HepG2 (cell line): Measurements from ENCODE around the gene NEK6. TPM values are rescaled to one million over a fixed set of nuclear protein-coding genes. Genes with fewer than 3 reads are reported as not detected.

Experiments used
- AHR ChIP-seq: IDR thresholded peaks from 2 replicates; pipeline ENCODE4 v1.6.1; 2018; ENCODE audit warnings: missing genetic modification reagents, missing compliant biosample characterization
- CBX5 ChIP-seq: sonication (generic); formaldehyde crosslinking; IDR thresholded peaks from 2 replicates; pipeline ENCODE4 v1.4.0; 2020; ENCODE audit warnings: missing genetic modification reagents, borderline replicate concordance
- CCAR2 ChIP-seq: fragments of 200-400 bp; formaldehyde crosslinking; optimal IDR thresholded peaks from 2 replicates; pipeline ENCODE3; 2018; ENCODE audit warnings: low read depth, mild to moderate bottlenecking, low read length, moderate library complexity
- FOXA3 ChIP-seq: IDR thresholded peaks from 2 replicates; pipeline ENCODE4 v1.6.1; 2016; ENCODE audit warnings: missing genetic modification reagents, missing compliant biosample characterization
- KLF11 ChIP-seq: IDR thresholded peaks from 2 replicates; pipeline ENCODE4 v1.6.1; 2016; ENCODE audit warnings: missing compliant biosample characterization
- POLR2G ChIP-seq: fragments of 200-400 bp; formaldehyde crosslinking; IDR thresholded peaks from 2 replicates; pipeline ENCODE4 v1.6.1; 2018; ENCODE audit warnings: mild to moderate bottlenecking, low read depth, low read length, moderate library complexity
- SYNCRIP ChIP-seq: fragments of 200-400 bp; formaldehyde crosslinking; IDR thresholded peaks from 2 replicates; pipeline ENCODE4 v1.6.1; 2018; ENCODE audit warnings: mild to moderate bottlenecking, low read depth, low read length; ENCODE audit not compliant: insufficient read depth
- TAF15 ChIP-seq: fragments of 200-400 bp; formaldehyde crosslinking; IDR thresholded peaks from one replicate; pipeline ENCODE4 v1.6.1; 2018; ENCODE audit warnings: mild to moderate bottlenecking, low read depth, low read length; ENCODE audit not compliant: poor library complexity, severe bottlenecking
- USF2 ChIP-seq, 2 experiments: sonication (generic) in 1 of 2; formaldehyde crosslinking in 1 of 2; IDR thresholded peaks; 2 replicates each; pipeline versions ENCODE4 v1.5.1 to v1.6.1; 2011 to 2020; ENCODE audit warnings: borderline replicate concordance in 1 of 2, low read depth in 1 of 2, low read length in 1 of 2, mild to moderate bottlenecking in 1 of 2, missing genetic modification reagents in 1 of 2, moderate library complexity in 1 of 2
- ZBTB1 ChIP-seq: sonication (generic); formaldehyde crosslinking; IDR thresholded peaks from 2 replicates; pipeline ENCODE4 v1.4.0; 2020; ENCODE audit warnings: missing genetic modification reagents, borderline replicate concordance
- ZNF10 ChIP-seq: sonication (generic); formaldehyde crosslinking; IDR thresholded peaks from 2 replicates; pipeline ENCODE4 v1.4.0; 2020; ENCODE audit warnings: mild to moderate bottlenecking, low read depth, missing genetic modification reagents, borderline replicate concordance
- ZNF281 ChIP-seq: sonication (generic); formaldehyde crosslinking; IDR thresholded peaks from 2 replicates; pipeline ENCODE4 v1.4.0; 2020; ENCODE audit warnings: missing genetic modification reagents, borderline replicate concordance
- ZNF510 ChIP-seq: sonication (generic); formaldehyde crosslinking; IDR thresholded peaks from 2 replicates; pipeline ENCODE4 v1.4.0; 2020; ENCODE audit warnings: low read depth, mild to moderate bottlenecking, missing genetic modification reagents
- ZNF687 ChIP-seq: sonication (generic); formaldehyde crosslinking; IDR thresholded peaks from 2 replicates; pipeline ENCODE4 v1.5.1; 2020; ENCODE audit warnings: mild to moderate bottlenecking, missing genetic modification reagents, moderate library complexity
- polyA plus RNA-seq, 8 experiments: library from polyadenylated mRNA; depleted of rRNA in 3 of 8; stranded (reverse) in 7 of 8; unstranded in 1 of 8; fragments of >200 nt; fragmentation: Illumina TruSeq in 4 of 8; extraction: Trizol in 4 of 8; gene quantifications; 2 replicates each; pipeline versions ENCODE4 v1.2.1 to v1.2.3, GENCODE V29; 2011 to 2016; ENCODE audit warnings: low read depth in 4 of 8, missing spikeins in 1 of 8, mixed read lengths in 1 of 8; ENCODE audit not compliant: insufficient read depth in 1 of 8
- total RNA-seq, 5 experiments: library from RNA; depleted of rRNA; stranded (reverse); fragments of >200 nt; fragmentation: Illumina TruSeq; extraction: Trizol; gene quantifications; 2 replicates each; pipeline ENCODE4 v1.2.3, GENCODE V29; 2016; ENCODE audit warnings: low read depth in 1 of 5

NEK6 gene
- total and polyA plus RNA-seq, 2 of the 13 experiments (the other 11 are each of a cell fraction or from before 2014, with no cell fraction given) = 30.4 to 119 TPM

- TF ChIP-seq ZNF510 (CRISPR knock-in tag) (no peak), ZNF281 (peak; percentile 55; the same call in 1 of the 2 replicates), SYNCRIP (no peak), CCAR2 (no peak), ZNF10 (CRISPR knock-in tag) (no peak), POLR2G (peak; percentile 56), CBX5 (CRISPR knock-in tag) (no peak), FOXA3 (CRISPR knock-in tag) (peak; percentile 35), ZNF687 (CRISPR knock-in tag) (peak; percentile 91), AHR (CRISPR knock-in tag) (no peak), USF2 (IDR thresholded peaks at IDR 0.05; ENCODE audit: low read depth, low read length) (no peak), USF2 (CRISPR knock-in tag; IDR thresholded peaks at IDR 0.05; ENCODE audit: borderline replicate concordance) (no peak), TAF15 (no peak), KLF11 (CRISPR knock-in tag) (no peak), ZBTB1 (CRISPR knock-in tag) (no peak)
Measured at GRCh38 chr9:124282442-124283227, 24.9 kb downstream of the NEK6 start (continued).
